Endothelial cell (in vitro differentiated cells): ENCODE data around the gene KRTAP12-3. TPM values are rescaled to one million over a fixed set of nuclear protein-coding genes. Genes with fewer than 3 reads are reported as not detected.

Experiments used
- DNase-seq: peaks from one replicate; pipeline ENCODE4 v3.0.0; 2021; ENCODE audit warnings: low spot score
- H3K27ac Mint-ChIP-seq: one replicate; pipeline ENCODE4 v1.8.0; 2021; ENCODE audit warnings: mixed read lengths, inconsistent platforms; ENCODE audit not compliant: unreplicated experiment
- H3K27me3 Mint-ChIP-seq: one replicate; pipeline ENCODE4 v1.8.0; 2021; ENCODE audit warnings: mild to moderate bottlenecking, moderate library complexity, mixed read lengths, inconsistent platforms; ENCODE audit not compliant: unreplicated experiment
- H3K36me3 Mint-ChIP-seq: one replicate; pipeline ENCODE4 v1.8.0; 2021; ENCODE audit warnings: mild to moderate bottlenecking, low read depth, mixed read lengths, inconsistent platforms; ENCODE audit not compliant: unreplicated experiment
- H3K4me1 Mint-ChIP-seq: one replicate; pipeline ENCODE4 v1.8.0; 2021; ENCODE audit warnings: mild to moderate bottlenecking, mixed read lengths, inconsistent platforms; ENCODE audit not compliant: unreplicated experiment
- H3K4me3 Mint-ChIP-seq: one replicate; pipeline ENCODE4 v1.8.0; 2021; ENCODE audit warnings: mild to moderate bottlenecking, mixed read lengths, inconsistent platforms; ENCODE audit not compliant: unreplicated experiment
- H3K9me3 Mint-ChIP-seq: one replicate; pipeline ENCODE4 v1.8.0; 2021; ENCODE audit warnings: mixed read lengths, inconsistent platforms; ENCODE audit not compliant: unreplicated experiment
- total RNA-seq: library from RNA; stranded (reverse); fragmentation: NEBNext Ultra II Directional; extraction: Animal tissue kit (Norgen Biotek cat#: 25700); gene quantifications from one replicate; pipeline ENCODE4 v1.2.1, GENCODE V29; 2021; ENCODE audit not compliant: unreplicated experiment
- TF ChIP-seq, protein P1 (sequence below): fragments of 200-600 bp; sonication (generic); IDR thresholded peaks from one replicate; pipeline ENCODE4 v1.5.0; 2021; ENCODE audit warnings: antibody characterized with exemption; ENCODE audit not compliant: unreplicated experiment

The KRTAP12-3 gene
- total RNA-seq, 1 donor from 2014 or later = not detected

GRCh38 chr21:44704636-44705001 lies 46.9 kb downstream of the KRTAP12-3 start:
- TF ChIP-seq, protein P1, sequence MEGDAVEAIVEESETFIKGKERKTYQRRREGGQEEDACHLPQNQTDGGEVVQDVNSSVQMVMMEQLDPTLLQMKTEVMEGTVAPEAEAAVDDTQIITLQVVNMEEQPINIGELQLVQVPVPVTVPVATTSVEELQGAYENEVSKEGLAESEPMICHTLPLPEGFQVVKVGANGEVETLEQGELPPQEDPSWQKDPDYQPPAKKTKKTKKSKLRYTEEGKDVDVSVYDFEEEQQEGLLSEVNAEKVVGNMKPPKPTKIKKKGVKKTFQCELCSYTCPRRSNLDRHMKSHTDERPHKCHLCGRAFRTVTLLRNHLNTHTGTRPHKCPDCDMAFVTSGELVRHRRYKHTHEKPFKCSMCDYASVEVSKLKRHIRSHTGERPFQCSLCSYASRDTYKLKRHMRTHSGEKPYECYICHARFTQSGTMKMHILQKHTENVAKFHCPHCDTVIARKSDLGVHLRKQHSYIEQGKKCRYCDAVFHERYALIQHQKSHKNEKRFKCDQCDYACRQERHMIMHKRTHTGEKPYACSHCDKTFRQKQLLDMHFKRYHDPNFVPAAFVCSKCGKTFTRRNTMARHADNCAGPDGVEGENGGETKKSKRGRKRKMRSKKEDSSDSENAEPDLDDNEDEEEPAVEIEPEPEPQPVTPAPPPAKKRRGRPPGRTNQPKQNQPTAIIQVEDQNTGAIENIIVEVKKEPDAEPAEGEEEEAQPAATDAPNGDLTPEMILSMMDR = no peak
- DNase-seq = no peak
- H3K9me3 Mint-ChIP-seq = no peaks in the 10 kb centered on the region
- peaks cover 12% of the 10 kb centered on the region for H3K4me1 Mint-ChIP-seq
- no peak overlapping the region for H3K4me3 Mint-ChIP-seq
- H3K36me3 Mint-ChIP-seq = peaks cover 5% of the 10 kb centered on the region
- H3K27me3 Mint-ChIP-seq = peaks cover 20% of the 10 kb centered on the region
- H3K27ac Mint-ChIP-seq = no peak overlapping the region

DNA sequence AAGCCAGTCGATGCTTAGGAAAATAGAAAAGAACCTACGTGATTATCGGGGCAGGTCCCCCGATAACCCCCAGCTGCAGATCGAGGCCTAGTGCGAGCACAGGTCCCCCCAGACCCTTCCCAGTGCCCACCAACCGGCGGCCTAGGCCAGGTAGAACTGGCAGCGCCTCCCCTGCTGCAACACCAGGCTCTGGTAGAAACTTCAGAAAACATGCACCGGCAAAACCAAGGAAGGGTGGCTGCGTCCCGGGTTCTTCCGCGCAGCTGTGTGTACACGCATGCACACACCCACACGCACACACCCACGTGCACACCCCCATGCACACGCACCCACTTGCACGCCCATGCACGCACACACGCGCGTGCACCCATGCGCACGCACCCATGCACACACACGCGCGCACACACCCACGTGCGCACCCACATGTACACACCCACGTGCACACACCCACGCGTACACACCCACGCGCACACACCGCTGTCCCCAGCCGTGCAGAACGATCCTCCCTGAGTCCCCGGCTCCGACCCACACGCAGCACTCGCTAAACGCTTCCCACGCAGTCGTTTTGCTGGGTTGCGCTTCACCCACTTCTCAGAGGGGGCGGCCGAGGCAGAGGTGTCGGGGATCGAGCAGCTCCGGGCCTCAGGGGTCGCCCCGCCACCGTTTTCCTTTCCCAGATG lies 48.4 kb downstream of the KRTAP12-3 start:
- Mint-ChIP-seq H3K27me3 (peaks cover 24% of the 10 kb centered on the region), H3K27ac (no peak overlapping the region), H3K4me3 (no peak overlapping the region), H3K4me1 (peaks cover 16% of the 10 kb centered on the region), H3K36me3 (peaks cover 8% of the 10 kb centered on the region), H3K9me3 (no peaks in the 10 kb centered on the region)
- TF ChIP-seq, protein P1 = no peak
- no peak for DNase-seq

- H3K4me3 Mint-ChIP-seq = peak overlapping the region; percentile 47
- H3K36me3 Mint-ChIP-seq = peaks cover 8% of the 10 kb centered on the region
- TF ChIP-seq, protein P1 = no peak
- H3K27ac Mint-ChIP-seq = no peak overlapping the region
- H3K27me3 Mint-ChIP-seq = peaks cover 24% of the 10 kb centered on the region
- DNase-seq = no peak
- no peaks in the 10 kb centered on the region for H3K9me3 Mint-ChIP-seq
- peaks cover 16% of the 10 kb centered on the region for H3K4me1 Mint-ChIP-seq
These were observed 49.2 kb downstream of the KRTAP12-3 start for GRCh38 chr21:44706706-44707581.

Other genes with a start within 250 kb of the KRTAP12-3 start
- gene LRRC3, start 202.4 kb upstream of the KRTAP12-3 start, total RNA-seq = 9.1 TPM
- not detected for gene KRTAP10-1, start 117.7 kb upstream of the KRTAP12-3 start, total RNA-seq
- not detected for gene KRTAP10-2, start 106.4 kb upstream of the KRTAP12-3 start, total RNA-seq
- gene KRTAP10-3, start 99.1 kb upstream of the KRTAP12-3 start, total RNA-seq = not detected
- gene KRTAP10-4, start 84.2 kb upstream of the KRTAP12-3 start, total RNA-seq = not detected
- gene KRTAP10-5, start 77.3 kb upstream of the KRTAP12-3 start, total RNA-seq = not detected
- not detected for gene KRTAP10-6, start 65.4 kb upstream of the KRTAP12-3 start, total RNA-seq
- not detected for gene KRTAP10-7, start 57.3 kb upstream of the KRTAP12-3 start, total RNA-seq
- not detected for gene KRTAP10-8, start 45.9 kb upstream of the KRTAP12-3 start, total RNA-seq
- not detected for gene KRTAP10-9, start 30.8 kb upstream of the KRTAP12-3 start, total RNA-seq
- not detected for gene KRTAP10-10, start 20.6 kb upstream of the KRTAP12-3 start, total RNA-seq
- not detected for gene KRTAP10-11, start 11.5 kb upstream of the KRTAP12-3 start, total RNA-seq
- gene KRTAP12-4, start 3.3 kb upstream of the KRTAP12-3 start, total RNA-seq = not detected
- not detected for gene KRTAP12-2, start 9.0 kb downstream of the KRTAP12-3 start, total RNA-seq
- not detected for gene KRTAP12-1, start 24.2 kb downstream of the KRTAP12-3 start, total RNA-seq
- gene KRTAP10-12, start 39.2 kb downstream of the KRTAP12-3 start, total RNA-seq = not detected
- not detected for gene TSPEAR, start 53.6 kb downstream of the KRTAP12-3 start, total RNA-seq
- 49.6 TPM for gene UBE2G2, start 143.9 kb downstream of the KRTAP12-3 start, total RNA-seq
- 69.0 TPM for gene SUMO3, start 160.1 kb downstream of the KRTAP12-3 start, total RNA-seq
- gene PTTG1IP, start 215.8 kb downstream of the KRTAP12-3 start, total RNA-seq = 223 TPM